PFSK-1 (cell line): ENCODE results near the gene NLK.

Source experiments
- POLR2AphosphoS5 ChIP-seq: IDR thresholded peaks from 2 replicates; pipeline ENCODE4 v1.6.1; 2012; ENCODE audit warnings: low read depth, mild to moderate bottlenecking, control low read depth, low read length, moderate library complexity
- REST ChIP-seq, 2 experiments: IDR thresholded peaks; 2 replicates each; pipeline versions ENCODE4 v1.6.1 to v1.8.0; 2011 to 2012; ENCODE audit warnings: low read depth in 2 of 2, low read length in 2 of 2, control low read depth in 1 of 2, inconsistent platforms in 1 of 2, mild to moderate bottlenecking in 1 of 2, moderate library complexity in 1 of 2; ENCODE audit not compliant: insufficient read depth in 1 of 2
- SIN3A ChIP-seq: IDR thresholded peaks from 2 replicates; pipeline ENCODE4 v1.6.1; 2012; ENCODE audit warnings: mild to moderate bottlenecking, low read length, moderate library complexity, borderline replicate concordance; ENCODE audit not compliant: insufficient read depth

GRCh38 chr17:28081467-28081866 is 39.0 kb downstream of the NLK start:
- TF ChIP-seq REST (IDR thresholded peaks at IDR 0.05; ENCODE audit: insufficient read depth in 1 of 2, low read depth in 2 of 2, low read length in 2 of 2) (no peak), POLR2AphosphoS5 (no peak), SIN3A (no peak)
